DLD1 (cell line): ENCODE data around the gene IRF1.

ENCODE experiments used
- in situ Hi-C: cut with HindIII; loops from 2 replicates; pipeline ENCODE4 v1.10.0; 2017; ENCODE audit warnings: low sequenced_read_pairs

IRF1 gene

GRCh38 chr5:132500931-132501628 is 10.5 kb upstream of the IRF1 start:
- in situ Hi-C loops, result no loop called here

GRCh38 chr5:132500244-132500930 is 9.8 kb upstream of the IRF1 start:
- in situ Hi-C loops, result no loop called here

GRCh38 chr5:132499440-132500243 is 9.1 kb upstream of the IRF1 start:
- in situ Hi-C loops, result loop anchor here (25.0 kb wide), 1 partner anchor 112 kb away; no protein-coding TSS in a partner anchor

- in situ Hi-C loops, result loop anchor here (25.0 kb wide), 1 partner anchor 111 kb away; no protein-coding TSS in a partner anchor
These were observed 8.2 kb upstream of the IRF1 start for GRCh38 chr5:132498686-132499271.

- in situ Hi-C loops, result loop anchor here (25.0 kb wide), 1 partner anchor 111 kb away; no protein-coding TSS in a partner anchor
These were observed 7.6 kb upstream of the IRF1 start for GRCh38 chr5:132498152-132498551.

GRCh38 chr5:132497488-132497997 is 7.0 kb upstream of the IRF1 start:
- in situ Hi-C loops, result loop anchor here (25.0 kb wide), 1 partner anchor 110 kb away; no protein-coding TSS in a partner anchor

- in situ Hi-C loops, result loop anchor here (25.0 kb wide), 1 partner anchor 110 kb away; no protein-coding TSS in a partner anchor
These were observed 6.3 kb upstream of the IRF1 start for GRCh38 chr5:132496631-132497487.

- in situ Hi-C loops, result loop anchor here (25.0 kb wide), 1 partner anchor 109 kb away; no protein-coding TSS in a partner anchor
These were observed 5.6 kb upstream of the IRF1 start for GRCh38 chr5:132496191-132496630.

GRCh38 chr5:132495667-132496190 is 5.2 kb upstream of the IRF1 start:
- in situ Hi-C loops, result loop anchor here (25.0 kb wide), 1 partner anchor 108 kb away; no protein-coding TSS in a partner anchor

- in situ Hi-C loops, result loop anchor here (25.0 kb wide), 1 partner anchor 107 kb away; no protein-coding TSS in a partner anchor
These were observed 3.2 kb upstream of the IRF1 start for GRCh38 chr5:132493821-132494220.

- in situ Hi-C loops, result loop anchor here (25.0 kb wide), 1 partner anchor 106 kb away; no protein-coding TSS in a partner anchor
These were observed 2.7 kb upstream of the IRF1 start for GRCh38 chr5:132493241-132493640.

GRCh38 chr5:132492386-132493125 is 2.0 kb upstream of the IRF1 start:
- in situ Hi-C loops, result loop anchor here (25.0 kb wide), 1 partner anchor 105 kb away; no protein-coding TSS in a partner anchor

- in situ Hi-C loops, result loop anchor here (25.0 kb wide), 1 partner anchor 104 kb away; no protein-coding TSS in a partner anchor
These were observed 1.1 kb upstream of the IRF1 start for GRCh38 chr5:132491368-132492364.

- in situ Hi-C loops, result loop anchor here (25.0 kb wide), 1 partner anchor 103 kb away; no protein-coding TSS in a partner anchor
These were observed 596 bp downstream of the IRF1 start for GRCh38 chr5:132489871-132490483.

GRCh38 chr5:132489051-132489770 is 1.4 kb downstream of the IRF1 start:
- in situ Hi-C loops, result loop anchor here (25.0 kb wide), 1 partner anchor 102 kb away; no protein-coding TSS in a partner anchor

GRCh38 chr5:132488590-132488989 is 2.0 kb downstream of the IRF1 start:
- in situ Hi-C loops, result loop anchor here (25.0 kb wide), 1 partner anchor 101 kb away; no protein-coding TSS in a partner anchor
